Left ventricle myocardium superior (tissue), 1 donor: ENCODE data around the gene EVI5L. TPM values are rescaled to one million over a fixed set of nuclear protein-coding genes. Genes with fewer than 3 reads are reported as not detected.
A peak's percentile ranks its signal among the peaks of the same experiment; 100 is the strongest.
"Not testable (repeated sequence)": the region's sequence is repeated elsewhere in the genome, so short reads cannot be mapped to it uniquely, and the experiment has no call there.

Experiments used
- ATAC-seq: fragments of 200-7000 bp; cut with Tn5 transposase; one replicate; pipeline ENCODE4 v1.9.1; 2020; ENCODE audit warnings: mild to moderate bottlenecking, moderate library complexity
- DNase-seq: peaks from one replicate; pipeline ENCODE4 v3.0.0-alpha.2; 2020
- intact Hi-C: fragments of 100-400 bp; cut with micrococcal nuclease; formaldehyde crosslinking; loops from one replicate; pipeline ENCODE4 v1.11.0; 2022
- total RNA-seq: library from RNA; stranded (reverse); fragmentation: NEBNext Ultra II Directional; extraction: Animal tissue kit (Norgen Biotek cat#: 25700); gene quantifications from one replicate; pipeline ENCODE4 v1.2.1, GENCODE V29; 2021
- donor health status: DM: no; HTN: yes; CAD: no; lungs with severe emphysema.

Gene EVI5L
- total RNA-seq, 1 donor from 2014 or later, result 23.5 TPM

- intact Hi-C loops, result no loop called here
- ATAC-seq (no peak), DNase-seq (no peak)
Observed at GRCh38 chr19:7811989-7812388, 18.0 kb upstream of the EVI5L start.

DNA sequence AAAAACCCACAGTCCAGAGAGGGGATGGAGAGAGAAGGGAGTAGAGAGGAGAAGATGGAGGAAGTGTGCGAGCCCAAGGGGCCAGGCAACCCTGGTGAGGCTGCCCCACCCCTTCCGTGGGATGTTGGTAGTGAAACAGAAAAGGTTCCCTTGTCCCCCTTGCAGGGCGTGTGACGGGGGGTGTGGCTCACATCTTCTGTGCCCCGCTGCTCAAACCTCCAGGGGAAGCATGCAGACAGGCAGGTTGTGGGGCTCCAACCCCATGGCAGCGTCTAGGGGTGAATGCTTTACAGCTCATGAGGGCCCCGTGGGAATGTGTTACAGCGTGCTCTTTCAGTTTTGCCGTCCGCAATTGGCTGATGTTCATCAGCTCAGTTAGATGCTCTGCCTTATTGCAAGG lies 14.7 kb upstream of the EVI5L start:
- intact Hi-C loops, result no loop called here
- ATAC-seq (no peak), DNase-seq (no peak)

DNA sequence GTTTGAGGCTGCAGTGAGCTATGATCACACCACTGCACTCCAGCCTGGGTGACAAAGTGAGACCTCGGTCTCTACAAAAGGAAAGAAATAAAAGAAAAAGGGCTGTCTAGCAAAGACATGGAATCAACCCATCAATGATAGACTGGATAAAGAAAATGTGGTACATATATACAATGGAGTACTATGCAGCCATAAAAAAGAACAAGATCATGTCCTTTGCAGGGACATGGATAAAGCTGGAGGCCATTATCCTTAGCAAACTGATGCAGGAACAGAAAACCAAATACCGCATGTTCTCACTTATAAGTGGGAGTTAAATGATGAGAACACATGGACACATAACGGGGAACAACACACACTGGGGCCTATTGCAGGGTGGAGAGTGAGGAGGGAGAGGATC lies 14.0 kb upstream of the EVI5L start:
- DNase-seq, ATAC-seq, intact Hi-C loops: not testable (repeated sequence)

DNA sequence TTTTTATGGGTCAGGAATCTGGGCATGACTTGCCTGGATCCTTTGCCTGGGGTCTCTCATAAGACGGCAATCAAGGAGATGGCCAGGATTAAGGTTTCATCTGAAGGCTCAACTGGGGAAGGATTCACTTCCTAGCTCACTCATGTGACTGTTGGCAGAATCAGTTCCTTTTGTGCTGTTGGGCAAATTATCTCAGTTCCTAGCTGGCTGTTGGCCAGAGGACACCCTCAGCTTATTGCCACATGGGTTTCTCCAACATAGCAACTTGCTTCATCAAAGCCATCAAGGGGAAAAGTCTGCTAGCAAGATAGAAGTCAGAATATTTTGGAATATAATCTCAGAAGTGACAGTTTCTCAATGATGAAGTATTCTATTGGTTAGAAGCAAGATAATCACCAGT lies 12.2 kb upstream of the EVI5L start:
- intact Hi-C loops, result no loop called here
- DNase-seq (no peak), ATAC-seq (no peak)

DNA sequence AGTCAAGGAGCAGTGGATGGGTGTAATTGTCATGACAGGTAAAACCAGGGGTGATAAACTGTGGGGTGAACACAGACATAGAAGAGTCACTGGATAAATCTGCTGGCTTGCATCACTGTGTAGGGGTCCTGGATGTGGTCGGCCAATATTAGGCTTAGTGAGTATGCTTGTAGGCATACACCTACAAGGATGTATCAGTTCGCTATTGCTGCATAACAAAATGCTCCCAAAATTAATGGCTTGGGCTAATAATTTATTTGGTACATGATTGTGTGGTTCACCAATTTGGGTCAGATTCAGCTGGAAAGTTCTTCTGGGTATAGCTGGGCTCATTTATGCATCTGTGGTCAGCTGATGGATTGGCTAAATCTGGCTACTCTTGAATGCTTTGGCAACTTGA lies 11.2 kb upstream of the EVI5L start:
- no peak for ATAC-seq
- intact Hi-C loops, result no loop called here
- DNase-seq, result no peak

DNA sequence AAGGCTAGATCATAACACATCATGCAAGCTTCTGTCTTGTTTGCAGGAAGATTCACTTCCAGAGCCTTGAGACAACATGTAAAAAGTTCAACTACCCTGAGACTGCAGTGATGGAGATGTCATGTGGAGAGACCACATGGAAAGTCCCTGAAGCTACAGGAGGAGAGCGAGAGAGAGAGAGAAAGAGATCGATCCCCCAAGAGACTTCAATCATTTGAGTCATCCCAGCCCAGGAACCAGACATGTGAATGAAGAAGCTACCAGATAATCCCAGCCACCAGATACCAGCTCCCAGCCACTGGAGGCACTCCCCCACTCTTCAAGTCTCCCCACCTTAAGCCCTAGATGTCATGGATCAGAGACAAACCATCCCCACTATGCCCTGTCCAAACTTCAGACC lies 10.7 kb upstream of the EVI5L start:
- ATAC-seq (no peak), DNase-seq (no peak)
- intact Hi-C loops, result no loop called here

DNA sequence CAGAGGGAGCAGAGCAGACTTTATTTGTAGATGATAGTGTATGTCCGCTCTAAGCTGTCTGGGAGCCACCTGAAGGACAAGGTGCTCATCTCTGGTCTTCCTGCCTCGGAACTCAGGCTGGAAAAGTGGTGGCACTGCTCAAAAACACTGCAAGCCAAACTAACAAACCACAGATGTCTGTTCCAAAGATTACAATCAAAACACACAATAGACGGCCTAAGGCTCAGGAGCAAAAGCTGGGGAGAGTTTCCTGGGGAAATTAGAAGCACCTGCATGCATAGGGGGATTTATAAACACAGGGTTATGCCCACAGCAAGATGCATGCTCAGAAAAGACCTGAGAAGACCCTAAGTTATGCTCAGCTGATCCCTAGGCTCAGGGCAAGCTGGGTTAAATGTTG lies 9.4 kb upstream of the EVI5L start:
- DNase-seq, result no peak
- ATAC-seq, result no peak
- intact Hi-C loops, result no loop called here

DNA sequence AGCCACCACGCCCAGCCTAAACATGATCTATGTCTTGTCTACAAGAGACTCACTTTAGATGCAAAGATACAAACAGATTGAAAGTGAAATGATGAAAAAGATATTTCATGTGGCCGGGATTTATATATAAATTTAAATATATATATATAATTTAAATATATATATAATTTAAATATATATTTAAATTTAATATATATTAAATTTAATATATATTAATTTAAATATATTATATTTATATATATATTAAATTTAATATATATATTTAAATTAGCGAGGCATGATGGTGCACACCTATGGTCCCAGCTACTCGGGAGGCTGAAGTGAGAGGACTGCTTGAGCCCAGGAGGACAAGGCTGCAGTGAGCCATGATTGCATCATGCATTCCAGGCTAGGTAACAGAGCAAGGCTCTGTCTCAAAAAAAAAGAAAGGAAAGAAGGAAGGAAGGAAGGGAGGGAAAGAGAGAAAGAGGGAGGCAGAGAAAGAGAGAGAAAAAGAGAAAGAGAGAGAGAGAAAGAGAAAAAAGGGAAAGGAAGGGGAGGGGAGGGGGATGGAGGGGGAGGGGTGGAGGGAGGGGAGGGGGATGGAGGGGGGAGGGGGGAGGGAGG lies 7.0 kb upstream of the EVI5L start:
- DNase-seq (no peak), ATAC-seq (no peak)
- intact Hi-C loops, result no loop called here

DNA sequence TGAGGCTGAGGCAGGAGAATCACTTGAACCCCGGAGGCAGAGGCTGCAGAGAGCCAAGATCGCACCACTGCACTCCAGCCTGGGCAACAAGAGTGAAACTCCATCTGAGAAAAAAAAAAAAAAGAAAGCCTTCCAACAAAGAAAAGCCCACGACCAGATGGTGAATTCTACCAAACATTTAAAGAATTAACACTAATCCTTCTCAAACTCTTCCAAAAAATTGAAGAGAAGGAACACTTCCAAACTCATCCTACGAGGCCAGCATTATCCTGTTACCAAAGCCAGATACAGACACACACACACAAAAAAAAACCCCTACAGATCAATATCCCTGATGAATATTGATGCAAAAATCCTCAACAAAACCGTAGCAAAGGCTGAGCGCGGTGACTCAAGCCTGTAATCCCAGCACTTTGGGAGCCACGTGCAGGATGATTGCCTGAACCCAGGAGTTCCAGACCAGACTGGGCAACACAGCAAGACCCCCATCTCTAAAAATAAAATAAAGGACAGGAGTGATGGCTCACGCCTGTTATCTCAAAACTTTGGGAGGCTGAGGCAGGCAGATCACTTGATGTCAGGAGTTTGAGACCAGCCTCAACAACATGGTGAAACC lies 6.2 kb upstream of the EVI5L start:
- no peak for ATAC-seq
- DNase-seq, result no peak
- intact Hi-C loops, result no loop called here

- no peak for ATAC-seq
- intact Hi-C loops, result no loop called here
Observed at GRCh38 chr19:7829166-7829520, 875 bp upstream of the EVI5L start.

GRCh38 chr19:7830272-7830771 lies 304 bp downstream of the EVI5L start:
- intact Hi-C loops, result no loop called here
- ATAC-seq, result no peak
- no peak for DNase-seq

More at GRCh38 chr19:7829166-7829520, 875 bp upstream of the EVI5L start:
- no peak for DNase-seq

DNA sequence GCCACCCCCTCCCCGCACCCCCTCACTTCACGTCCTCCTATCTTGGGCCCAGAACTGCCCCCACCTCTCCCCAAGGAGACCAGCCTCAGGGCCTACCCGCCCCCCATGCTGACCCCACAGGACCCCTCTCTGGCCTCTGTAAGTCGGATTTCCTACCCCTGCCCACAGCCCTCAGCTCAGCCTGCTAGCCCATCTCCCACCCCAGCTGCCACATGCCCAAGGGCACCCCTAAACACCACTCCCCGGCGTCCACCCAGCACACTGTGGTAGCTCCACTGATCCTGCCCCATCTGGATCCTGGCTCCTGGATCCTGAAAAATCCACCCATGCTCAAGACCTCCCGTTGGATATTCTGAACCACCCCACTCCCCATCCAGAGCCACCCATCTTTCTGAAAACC lies 805 bp downstream of the EVI5L start:
- no peak for DNase-seq
- ATAC-seq, result no peak
- intact Hi-C loops, result no loop called here

GRCh38 chr19:7831452-7831851 lies 1.4 kb downstream of the EVI5L start:
- DNase-seq (no peak), ATAC-seq (no peak)
- intact Hi-C loops, result no loop called here

DNA sequence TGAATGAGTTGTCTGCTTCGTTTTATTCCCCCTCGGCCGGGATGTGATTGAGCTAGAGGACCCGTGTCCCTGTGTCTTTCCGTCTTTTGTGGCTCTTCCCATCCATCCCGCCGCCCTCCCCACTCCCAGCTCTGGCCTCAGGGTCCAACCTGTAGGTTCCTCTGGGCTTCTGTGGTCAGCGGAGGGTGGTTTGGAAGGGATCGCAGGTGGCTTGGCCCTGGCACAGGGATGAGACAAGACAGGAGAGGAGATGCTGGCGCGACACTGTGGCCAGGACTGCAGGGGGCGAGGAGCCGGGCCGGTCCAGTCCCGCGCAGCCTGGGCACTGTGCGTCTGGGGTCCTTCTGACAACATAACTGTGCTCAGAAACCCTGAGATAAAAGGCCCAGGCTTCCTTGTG lies 2.0 kb downstream of the EVI5L start:
- no peak for DNase-seq
- intact Hi-C loops, result no loop called here
- no peak for ATAC-seq

- DNase-seq (no peak), ATAC-seq (no peak)
- intact Hi-C loops, result no loop called here
Observed at GRCh38 chr19:7832781-7833180, 2.8 kb downstream of the EVI5L start.

DNA sequence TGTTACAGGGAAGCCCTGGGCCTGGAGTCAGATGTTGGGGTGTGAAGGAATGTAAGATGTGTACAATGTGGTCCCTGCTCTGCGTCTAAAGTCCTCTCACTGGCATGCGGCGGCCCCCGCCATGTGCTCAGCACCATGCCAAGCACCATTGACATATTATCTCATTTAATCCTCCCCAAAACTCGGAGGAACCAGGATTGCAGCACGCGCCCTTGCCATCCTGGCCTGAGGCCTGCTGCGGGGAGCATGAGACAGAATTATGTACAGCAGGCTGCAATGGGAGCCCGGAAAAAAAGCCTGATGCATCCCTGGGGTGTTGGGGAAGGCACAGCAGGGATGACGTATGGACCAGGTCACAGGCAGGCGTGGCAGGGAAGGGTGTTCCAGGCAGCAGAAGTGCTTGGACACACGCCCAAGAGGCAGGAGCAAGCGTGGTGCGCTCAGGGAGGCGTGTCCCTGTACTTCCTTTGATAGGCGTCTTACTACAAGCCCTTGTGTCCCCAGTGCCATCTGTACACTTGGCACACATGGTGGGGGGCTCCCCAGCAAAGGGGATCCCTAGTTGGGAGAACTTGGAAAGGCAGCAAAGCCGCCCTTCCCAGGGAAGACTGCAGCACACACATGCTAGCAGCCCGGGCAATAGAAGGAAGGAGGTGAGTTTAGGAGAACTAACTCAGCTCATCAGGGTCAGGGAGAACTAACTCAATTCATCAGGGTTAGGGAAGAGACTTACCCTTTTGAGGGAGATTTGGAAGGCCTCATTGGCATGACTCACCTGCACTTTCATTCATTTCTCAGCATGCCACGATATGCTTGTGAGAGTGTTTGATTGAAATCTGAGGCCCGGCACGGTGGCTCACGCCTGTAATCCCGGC lies 3.4 kb downstream of the EVI5L start:
- DNase-seq, result peak; percentile 86
- intact Hi-C loops, result no loop called here
- ATAC-seq, result peak; percentile 30

DNA sequence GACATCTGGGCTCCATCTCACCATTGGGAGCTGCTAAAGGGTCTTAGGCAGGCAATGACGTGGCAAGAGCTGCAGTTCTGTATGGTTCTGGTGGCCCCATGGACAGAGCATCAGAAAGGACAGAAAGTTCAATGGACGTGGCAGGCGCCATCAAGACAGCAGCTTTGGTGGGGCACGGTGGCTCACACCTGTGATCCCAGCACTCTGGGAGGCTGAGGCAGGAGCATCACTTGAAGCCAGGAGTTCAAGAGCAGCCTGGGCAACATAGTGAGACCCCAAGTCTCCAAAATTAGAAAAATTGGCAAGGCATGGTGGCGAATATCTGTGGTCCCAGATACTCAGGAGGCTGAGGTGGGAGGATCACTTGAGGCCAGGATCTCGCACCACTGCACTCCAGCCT lies 9.5 kb downstream of the EVI5L start:
- ATAC-seq (no peak), DNase-seq (no peak)
- intact Hi-C loops, result no loop called here

DNA sequence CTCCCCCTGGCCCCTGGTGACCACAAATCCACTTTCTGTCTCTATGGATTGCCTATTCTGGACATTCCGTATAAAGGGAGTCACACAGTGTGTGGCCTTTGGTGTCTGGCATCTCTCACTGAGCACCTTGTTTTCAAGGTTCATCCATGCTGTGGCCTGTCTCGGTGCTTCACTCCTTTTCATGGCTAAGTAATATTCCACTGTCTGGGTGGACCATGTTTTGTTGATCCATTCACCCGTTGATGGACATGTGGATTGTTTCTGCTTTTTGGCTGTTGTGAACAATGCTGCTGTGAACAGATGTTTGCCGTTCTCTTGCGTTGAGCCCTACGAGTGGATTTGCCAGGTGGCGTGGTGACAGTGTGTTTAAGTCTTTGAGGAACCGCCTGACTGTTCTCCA lies 10.6 kb downstream of the EVI5L start:
- intact Hi-C loops, result no loop called here
- no peak for ATAC-seq
- no peak for DNase-seq

GRCh38 chr19:7841751-7842660 lies 12.0 kb downstream of the EVI5L start:
- intact Hi-C loops, result no loop called here
- ATAC-seq (no peak), DNase-seq (peak; percentile 18)
